ENCODE data around the gene CYYR1. TPM values are rescaled to one million over a fixed set of nuclear protein-coding genes. Genes with fewer than 3 reads are reported as not detected.

The CYYR1 gene
- total RNA-seq, 1 donor, result 0.09 TPM

- TF ChIP-seq CTCF (IDR thresholded peaks at IDR 0.05; ENCODE audit: insufficient read depth, low read length), result no peak
- no peak overlapping the region for H3K4me3 ChIP-seq (ENCODE audit: low read depth, low read length)
- DNase-seq (ENCODE audit: low read depth), result no peak
Observed at GRCh38 chr21:26595971-26596370, 22.9 kb upstream of the CYYR1 start.

GRCh38 chr21:26593800-26594199 lies 20.7 kb upstream of the CYYR1 start:
- no peak overlapping the region for H3K4me3 ChIP-seq (ENCODE audit: low read depth, low read length)
- no peak for TF ChIP-seq CTCF (IDR thresholded peaks at IDR 0.05; ENCODE audit: insufficient read depth, low read length)
- DNase-seq (ENCODE audit: low read depth), result no peak

- no peak for DNase-seq (ENCODE audit: low read depth)
- TF ChIP-seq CTCF (IDR thresholded peaks at IDR 0.05; ENCODE audit: insufficient read depth, low read length), result no peak
- no peak overlapping the region for H3K4me3 ChIP-seq (ENCODE audit: low read depth, low read length)
Observed at GRCh38 chr21:26591543-26591942, 18.5 kb upstream of the CYYR1 start.

GRCh38 chr21:26588446-26588845 lies 15.4 kb upstream of the CYYR1 start:
- TF ChIP-seq CTCF (IDR thresholded peaks at IDR 0.05; ENCODE audit: insufficient read depth, low read length), result no peak
- no peak for DNase-seq (ENCODE audit: low read depth)
- H3K4me3 ChIP-seq (ENCODE audit: low read depth, low read length), result no peak overlapping the region

GRCh38 chr21:26587736-26588201 lies 14.7 kb upstream of the CYYR1 start:
- TF ChIP-seq CTCF (IDR thresholded peaks at IDR 0.05; ENCODE audit: insufficient read depth, low read length), result no peak
- H3K4me3 ChIP-seq (ENCODE audit: low read depth, low read length), result no peak overlapping the region
- peak; percentile 90 for DNase-seq (ENCODE audit: low read depth)

GRCh38 chr21:26583769-26584168 lies 10.7 kb upstream of the CYYR1 start:
- H3K4me3 ChIP-seq (ENCODE audit: low read depth, low read length), result no peak overlapping the region
- no peak for TF ChIP-seq CTCF (IDR thresholded peaks at IDR 0.05; ENCODE audit: insufficient read depth, low read length)
- no peak for DNase-seq (ENCODE audit: low read depth)

GRCh38 chr21:26581818-26582217 lies 8.7 kb upstream of the CYYR1 start:
- H3K4me3 ChIP-seq (ENCODE audit: low read depth, low read length), result no peak overlapping the region
- TF ChIP-seq CTCF (IDR thresholded peaks at IDR 0.05; ENCODE audit: insufficient read depth, low read length), result no peak
- DNase-seq (ENCODE audit: low read depth), result no peak
